ENCODE results near the gene NKAIN2.

GRCh38 chr6:123956492-123957139 lies 153.0 kb downstream of the NKAIN2 start:
- TF ChIP-seq CTCF (IDR thresholded peaks at IDR 0.05 in 2 of 3, conservative IDR thresholded peaks at IDR 0.05 in 1 of 3; ENCODE audit: insufficient read depth in 2 of 3, low read depth in 1 of 3, low read length in 3 of 3) (no peak), KDM1A (IDR thresholded peaks at IDR 0.05) (no peak), ZNF644 (tag; IDR thresholded peaks at IDR 0.05; ENCODE audit: low read depth) (no peak), ATF2 (CRISPR knock-in tag; IDR thresholded peaks at IDR 0.05) (no peak), EP300 (IDR thresholded peaks at IDR 0.05; ENCODE audit: low read length) (no peak), ATF1 (CRISPR knock-in tag; IDR thresholded peaks at IDR 0.05) (no peak), ATF1 (tag; IDR thresholded peaks at IDR 0.05) (no peak), RAD21 (CRISPR knock-in tag; conservative IDR thresholded peaks at IDR 0.05 in 1 of 2, IDR thresholded peaks at IDR 0.05 in 1 of 2) (no peak), ZFP30 (CRISPR knock-in tag; IDR thresholded peaks at IDR 0.05; ENCODE audit: borderline replicate concordance) (no peak), NRF1 (conservative IDR thresholded peaks at IDR 0.05 in 1 of 2, IDR thresholded peaks at IDR 0.05 in 1 of 2) (no peak), SIX5 (IDR thresholded peaks at IDR 0.05; ENCODE audit: borderline replicate concordance in 1 of 2, insufficient read depth in 1 of 2, low read depth in 1 of 2, low read length in 2 of 2) (no peak), XRCC5 (IDR thresholded peaks at IDR 0.05; ENCODE audit: low read depth, low read length) (no peak), MXI1 (IDR thresholded peaks at IDR 0.05; ENCODE audit: low read depth, low read length) (no peak), PHB (CRISPR knock-in tag; IDR thresholded peaks at IDR 0.05) (no peak)
- TF ChIP-seq, protein P1, sequence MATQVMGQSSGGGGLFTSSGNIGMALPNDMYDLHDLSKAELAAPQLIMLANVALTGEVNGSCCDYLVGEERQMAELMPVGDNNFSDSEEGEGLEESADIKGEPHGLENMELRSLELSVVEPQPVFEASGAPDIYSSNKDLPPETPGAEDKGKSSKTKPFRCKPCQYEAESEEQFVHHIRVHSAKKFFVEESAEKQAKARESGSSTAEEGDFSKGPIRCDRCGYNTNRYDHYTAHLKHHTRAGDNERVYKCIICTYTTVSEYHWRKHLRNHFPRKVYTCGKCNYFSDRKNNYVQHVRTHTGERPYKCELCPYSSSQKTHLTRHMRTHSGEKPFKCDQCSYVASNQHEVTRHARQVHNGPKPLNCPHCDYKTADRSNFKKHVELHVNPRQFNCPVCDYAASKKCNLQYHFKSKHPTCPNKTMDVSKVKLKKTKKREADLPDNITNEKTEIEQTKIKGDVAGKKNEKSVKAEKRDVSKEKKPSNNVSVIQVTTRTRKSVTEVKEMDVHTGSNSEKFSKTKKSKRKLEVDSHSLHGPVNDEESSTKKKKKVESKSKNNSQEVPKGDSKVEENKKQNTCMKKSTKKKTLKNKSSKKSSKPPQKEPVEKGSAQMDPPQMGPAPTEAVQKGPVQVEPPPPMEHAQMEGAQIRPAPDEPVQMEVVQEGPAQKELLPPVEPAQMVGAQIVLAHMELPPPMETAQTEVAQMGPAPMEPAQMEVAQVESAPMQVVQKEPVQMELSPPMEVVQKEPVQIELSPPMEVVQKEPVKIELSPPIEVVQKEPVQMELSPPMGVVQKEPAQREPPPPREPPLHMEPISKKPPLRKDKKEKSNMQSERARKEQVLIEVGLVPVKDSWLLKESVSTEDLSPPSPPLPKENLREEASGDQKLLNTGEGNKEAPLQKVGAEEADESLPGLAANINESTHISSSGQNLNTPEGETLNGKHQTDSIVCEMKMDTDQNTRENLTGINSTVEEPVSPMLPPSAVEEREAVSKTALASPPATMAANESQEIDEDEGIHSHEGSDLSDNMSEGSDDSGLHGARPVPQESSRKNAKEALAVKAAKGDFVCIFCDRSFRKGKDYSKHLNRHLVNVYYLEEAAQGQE (IDR thresholded peaks at IDR 0.05; ENCODE audit: borderline replicate concordance) = no peak
- TF ChIP-seq, protein P1 (CRISPR knock-in tag; IDR thresholded peaks at IDR 0.05; ENCODE audit: low read depth) = no peak
